Measurements from ENCODE around the gene SPPL2C. TPM values are rescaled to one million over a fixed set of nuclear protein-coding genes. Genes with fewer than 3 reads are reported as not detected.

SPPL2C gene
- total RNA-seq (2022) (not detected in 2 replicates), Bru-seq, nascent RNA (not detected), BruChase-seq, experiment 1, labeled RNA remaining after a 6-hour chase (not detected), BruChase-seq, experiment 2, labeled RNA remaining after a 2-hour chase (not detected)
- long read RNA-seq = 0 reads

GRCh38 chr17:45844695-45845375 is at the start of gene SPPL2C:
TSS of gene SPPL2C (plus strand) at chr17:45844881. CDS start at chr17:45844907, 26 bp downstream.
- Mint-ChIP-seq H3K27me3 (ENCODE audit: insufficient read depth, unreplicated experiment) (peaks cover 2% of the 10 kb centered on the region), H3K4me1 (ENCODE audit: insufficient read depth, unreplicated experiment) (peaks cover 8% of the 10 kb centered on the region), H3K9me3 (ENCODE audit: unreplicated experiment) (no peaks in the 10 kb centered on the region), H3K36me3 (ENCODE audit: insufficient read depth, unreplicated experiment) (no peaks in the 10 kb centered on the region), H3K4me3 (ENCODE audit: unreplicated experiment) (no peak within 1 kb of the TSS), H3K27ac (ENCODE audit: low read depth, unreplicated experiment) (no peak within 1 kb of the TSS)
- intact Hi-C loops (cut with micrococcal nuclease) = no loop called here
- ChIA-PET CTCF (interaction anchor here (0.7 kb wide), 1 partner anchor 19 kb away, joined by 3 read pairs; no protein-coding TSS in a partner anchor), POLR2A (no interaction called here)
- BruUV-seq (replicated peaks) = no TSS peak
- TF ChIP-seq CTCF (IDR thresholded peaks at IDR 0.05; ENCODE audit: unreplicated experiment) = no peak
- DNase-seq (ENCODE audit: unreplicated experiment) = no peak

GRCh38 chr17:45800816-45801215 is 43.9 kb upstream of the SPPL2C start:
- Mint-ChIP-seq H3K4me1 (ENCODE audit: insufficient read depth, unreplicated experiment) (no peaks in the 10 kb centered on the region), H3K4me3 (ENCODE audit: unreplicated experiment) (no peak overlapping the region), H3K27me3 (ENCODE audit: insufficient read depth, unreplicated experiment) (peaks cover 75% of the 10 kb centered on the region), H3K36me3 (ENCODE audit: insufficient read depth, unreplicated experiment) (no peaks in the 10 kb centered on the region), H3K9me3 (ENCODE audit: unreplicated experiment) (no peaks in the 10 kb centered on the region), H3K27ac (ENCODE audit: low read depth, unreplicated experiment) (no peak overlapping the region)
- CTCF ChIA-PET = interaction anchor here (0.7 kb wide), 1 partner anchor 202 kb away, joined by 3 read pairs; no protein-coding TSS in a partner anchor
- TF ChIP-seq CTCF (IDR thresholded peaks at IDR 0.05; ENCODE audit: unreplicated experiment) = no peak
- POLR2A ChIA-PET = interaction anchor here (0.6 to 0.7 kb wide), 2 partner anchors 61 to 706 kb away, joined by 3 read pairs; no protein-coding TSS in a partner anchor
- DNase-seq (ENCODE audit: unreplicated experiment) = no peak
- BruUV-seq (replicated peaks) = no TSS peak
- intact Hi-C loops (cut with micrococcal nuclease) = no loop called here

GRCh38 chr17:45801421-45801820 is 43.3 kb upstream of the SPPL2C start:
- ChIA-PET CTCF (no interaction called here), POLR2A (interaction anchor here (0.7 kb wide), 1 partner anchor 60 kb away, joined by 3 read pairs; no protein-coding TSS in a partner anchor)
- intact Hi-C loops (cut with micrococcal nuclease) = no loop called here

More at GRCh38 chr17:45801421-45801820, 43.3 kb upstream of the SPPL2C start:
- no TSS peak for BruUV-seq (replicated peaks)
- H3K27ac Mint-ChIP-seq (ENCODE audit: low read depth, unreplicated experiment) = no peak overlapping the region
- H3K4me1 Mint-ChIP-seq (ENCODE audit: insufficient read depth, unreplicated experiment) = no peaks in the 10 kb centered on the region
- H3K27me3 Mint-ChIP-seq (ENCODE audit: insufficient read depth, unreplicated experiment) = peaks cover 75% of the 10 kb centered on the region
- H3K4me3 Mint-ChIP-seq (ENCODE audit: unreplicated experiment) = no peak overlapping the region
- no peaks in the 10 kb centered on the region for H3K9me3 Mint-ChIP-seq (ENCODE audit: unreplicated experiment)
- H3K36me3 Mint-ChIP-seq (ENCODE audit: insufficient read depth, unreplicated experiment) = no peaks in the 10 kb centered on the region
- DNase-seq (ENCODE audit: unreplicated experiment) = no peak
- TF ChIP-seq CTCF (IDR thresholded peaks at IDR 0.05; ENCODE audit: unreplicated experiment) = no peak
